ENCODE data around the gene OLA1. TPM values are rescaled to one million over a fixed set of nuclear protein-coding genes. Genes with fewer than 3 reads are reported as not detected.

OLA1 gene
- total RNA-seq, 1 donor from 2014 or later: 132 TPM

DNA sequence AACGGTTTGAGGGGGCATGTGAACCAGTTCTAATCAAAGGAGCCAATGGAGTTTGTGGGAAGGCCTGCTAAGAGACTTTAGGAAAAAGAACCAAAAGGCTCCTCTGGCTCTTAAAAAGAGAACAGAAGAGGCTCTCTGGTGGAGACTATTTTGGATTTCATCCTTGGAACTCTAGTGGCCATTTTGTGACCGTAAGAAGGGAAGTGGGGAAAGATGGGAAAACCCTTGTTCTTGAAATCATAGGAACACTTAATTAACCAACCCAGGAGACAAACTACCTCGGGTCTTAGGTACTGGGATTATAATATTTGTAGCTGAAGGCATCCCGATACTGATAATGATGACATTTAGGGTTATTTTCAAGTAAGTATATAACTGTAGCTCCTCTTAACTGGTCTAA, 157.9 kb downstream of the OLA1 start:
- Histone ChIP-seq H3K27me3 (ENCODE audit: control insufficient read depth, insufficient read depth, low read length) (no peaks in the 10 kb centered on the region), H3K36me3 (ENCODE audit: control insufficient read depth, insufficient read depth, low read length) (peaks cover 2% of the 10 kb centered on the region), H3K4me3 (ENCODE audit: low read depth, low read length) (no peak overlapping the region)
- DNase-seq (ENCODE audit: low read depth) (no peak), FAIRE-seq (no peak)
- TF ChIP-seq, protein P1, sequence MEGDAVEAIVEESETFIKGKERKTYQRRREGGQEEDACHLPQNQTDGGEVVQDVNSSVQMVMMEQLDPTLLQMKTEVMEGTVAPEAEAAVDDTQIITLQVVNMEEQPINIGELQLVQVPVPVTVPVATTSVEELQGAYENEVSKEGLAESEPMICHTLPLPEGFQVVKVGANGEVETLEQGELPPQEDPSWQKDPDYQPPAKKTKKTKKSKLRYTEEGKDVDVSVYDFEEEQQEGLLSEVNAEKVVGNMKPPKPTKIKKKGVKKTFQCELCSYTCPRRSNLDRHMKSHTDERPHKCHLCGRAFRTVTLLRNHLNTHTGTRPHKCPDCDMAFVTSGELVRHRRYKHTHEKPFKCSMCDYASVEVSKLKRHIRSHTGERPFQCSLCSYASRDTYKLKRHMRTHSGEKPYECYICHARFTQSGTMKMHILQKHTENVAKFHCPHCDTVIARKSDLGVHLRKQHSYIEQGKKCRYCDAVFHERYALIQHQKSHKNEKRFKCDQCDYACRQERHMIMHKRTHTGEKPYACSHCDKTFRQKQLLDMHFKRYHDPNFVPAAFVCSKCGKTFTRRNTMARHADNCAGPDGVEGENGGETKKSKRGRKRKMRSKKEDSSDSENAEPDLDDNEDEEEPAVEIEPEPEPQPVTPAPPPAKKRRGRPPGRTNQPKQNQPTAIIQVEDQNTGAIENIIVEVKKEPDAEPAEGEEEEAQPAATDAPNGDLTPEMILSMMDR (IDR thresholded peaks at IDR 0.05; ENCODE audit: insufficient read depth, low read length, severe bottlenecking): no peak

DNA sequence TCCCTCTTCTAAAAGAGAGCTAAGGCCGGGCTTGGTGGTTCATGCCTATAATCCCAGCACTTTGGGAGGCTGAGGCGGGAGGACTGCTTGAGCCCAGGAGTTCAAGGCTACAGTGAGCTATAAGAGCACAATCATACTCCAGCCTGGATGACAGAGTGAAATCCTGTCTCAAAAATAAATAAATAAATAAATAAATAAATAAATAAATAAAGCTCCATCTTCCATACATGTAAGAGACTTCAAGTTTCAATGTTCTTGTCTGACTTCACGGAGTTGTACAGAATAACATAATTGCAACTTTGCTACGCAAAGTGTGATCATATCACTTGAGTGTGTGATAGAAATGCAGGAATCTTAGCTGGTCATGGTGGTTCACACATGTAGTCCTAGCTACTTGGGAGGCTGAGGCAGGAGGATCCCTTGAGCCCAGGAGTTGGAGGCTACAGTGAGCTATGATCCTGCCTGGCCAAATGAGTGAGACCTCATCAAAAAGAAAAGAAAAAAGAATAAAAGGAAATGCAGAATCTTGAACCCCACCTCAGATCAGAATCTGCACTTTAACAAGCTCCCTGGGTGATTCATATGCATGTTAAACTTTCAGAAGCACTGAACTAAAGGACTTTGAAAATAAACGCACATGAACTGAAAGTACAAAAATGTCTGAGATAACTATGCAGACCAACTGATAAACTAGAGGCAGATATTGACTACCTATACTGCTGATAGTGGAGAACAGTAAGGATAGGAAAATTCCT, 159.4 kb downstream of the OLA1 start:
- H3K27me3 ChIP-seq (ENCODE audit: control insufficient read depth, insufficient read depth, low read length): no peaks in the 10 kb centered on the region
- no peak overlapping the region for H3K4me3 ChIP-seq (ENCODE audit: low read depth, low read length)
- H3K36me3 ChIP-seq (ENCODE audit: control insufficient read depth, insufficient read depth, low read length): peaks cover 2% of the 10 kb centered on the region
- DNase-seq (ENCODE audit: low read depth): no peak
- FAIRE-seq: no peak
- TF ChIP-seq, protein P1 (IDR thresholded peaks at IDR 0.05; ENCODE audit: insufficient read depth, low read length, severe bottlenecking): no peak

DNA sequence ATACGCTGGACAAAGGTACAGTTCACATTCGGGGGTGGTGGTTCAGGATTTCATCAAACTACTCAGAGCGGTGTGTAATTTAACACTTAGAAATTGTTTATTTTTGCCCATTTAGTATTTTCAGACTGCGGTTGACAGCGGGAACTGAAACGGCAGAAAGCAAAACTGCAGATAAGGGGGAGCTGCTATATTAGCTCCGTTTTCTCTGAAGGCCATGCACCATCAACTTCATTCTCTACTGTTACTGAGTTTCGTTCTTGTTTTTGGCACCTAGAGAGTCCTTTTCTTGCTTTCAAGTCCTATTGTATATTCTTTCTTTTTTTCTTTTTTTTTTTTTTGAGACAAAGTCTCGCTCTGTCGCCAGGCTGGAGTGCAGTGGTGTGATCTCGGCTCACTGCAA, 161.6 kb downstream of the OLA1 start:
- no peak for FAIRE-seq
- no peak for DNase-seq (ENCODE audit: low read depth)
- TF ChIP-seq, protein P1 (IDR thresholded peaks at IDR 0.05; ENCODE audit: insufficient read depth, low read length, severe bottlenecking): no peak
- H3K27me3 ChIP-seq (ENCODE audit: control insufficient read depth, insufficient read depth, low read length): no peaks in the 10 kb centered on the region
- H3K4me3 ChIP-seq (ENCODE audit: low read depth, low read length): no peak overlapping the region
- peaks cover 2% of the 10 kb centered on the region for H3K36me3 ChIP-seq (ENCODE audit: control insufficient read depth, insufficient read depth, low read length)

DNA sequence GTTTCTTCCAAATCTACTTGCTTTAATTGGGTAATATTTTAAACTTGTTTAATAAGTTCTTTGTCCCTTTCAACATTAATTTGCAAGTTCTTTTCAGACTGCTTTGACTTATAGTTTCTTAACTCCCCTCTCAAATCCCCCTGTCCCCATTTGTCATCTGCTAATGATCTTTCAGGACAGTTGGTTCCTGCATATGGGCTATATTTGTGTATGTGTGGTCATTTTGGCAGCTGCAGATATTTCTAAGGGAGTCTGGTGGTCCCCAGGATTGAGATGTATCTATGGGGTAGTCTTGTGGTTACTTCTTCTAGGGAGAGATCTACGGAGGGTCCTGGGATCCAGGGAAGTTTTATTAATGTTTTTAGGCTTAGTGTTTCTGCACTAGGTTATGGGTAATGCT, 162.6 kb downstream of the OLA1 start:
- TF ChIP-seq, protein P1 (IDR thresholded peaks at IDR 0.05; ENCODE audit: insufficient read depth, low read length, severe bottlenecking): no peak
- Histone ChIP-seq H3K36me3 (ENCODE audit: control insufficient read depth, insufficient read depth, low read length) (peaks cover 2% of the 10 kb centered on the region), H3K27me3 (ENCODE audit: control insufficient read depth, insufficient read depth, low read length) (no peaks in the 10 kb centered on the region), H3K4me3 (ENCODE audit: low read depth, low read length) (no peak overlapping the region)
- FAIRE-seq (no peak), DNase-seq (ENCODE audit: low read depth) (no peak)

DNA sequence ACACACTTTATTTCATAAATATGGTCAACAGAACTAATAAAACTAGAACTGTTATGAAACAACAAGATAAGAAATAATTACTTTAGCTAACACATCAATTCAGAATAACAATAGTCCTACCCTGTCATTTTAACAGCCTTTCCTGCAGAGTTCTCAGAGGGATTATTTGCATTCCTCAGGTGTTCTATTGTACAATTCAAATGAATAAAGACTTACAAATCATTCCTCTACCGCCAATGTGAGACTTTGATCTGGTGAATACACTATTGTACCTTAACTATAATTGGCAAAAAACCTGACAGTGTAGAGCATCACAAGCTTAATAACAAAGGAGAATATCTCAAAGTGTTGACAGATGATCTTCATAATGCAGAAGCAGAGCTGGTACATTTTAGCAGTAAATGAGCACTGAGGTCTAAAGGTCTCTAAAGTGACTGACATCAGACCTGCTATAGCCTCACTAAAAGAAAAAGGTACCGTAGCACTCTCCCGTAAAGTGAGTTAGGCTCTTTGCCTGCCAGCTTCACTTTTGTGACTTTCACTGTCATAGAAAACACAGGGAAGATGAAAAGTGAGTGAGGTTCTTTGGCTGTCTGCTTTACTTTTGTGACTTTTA, 164.4 kb downstream of the OLA1 start:
- FAIRE-seq: no peak
- Histone ChIP-seq H3K36me3 (ENCODE audit: control insufficient read depth, insufficient read depth, low read length) (peaks cover 2% of the 10 kb centered on the region), H3K27me3 (ENCODE audit: control insufficient read depth, insufficient read depth, low read length) (no peaks in the 10 kb centered on the region), H3K4me3 (ENCODE audit: low read depth, low read length) (no peak overlapping the region)
- no peak for DNase-seq (ENCODE audit: low read depth)
- TF ChIP-seq, protein P1 (IDR thresholded peaks at IDR 0.05; ENCODE audit: insufficient read depth, low read length, severe bottlenecking): no peak

Data from bronchial epithelial cell (primary cell).